Testis (tissue), 3 donors: ENCODE measurements around the gene EEFSEC. TPM values are rescaled to one million over a fixed set of nuclear protein-coding genes. Genes with fewer than 3 reads are reported as not detected.

Experiments
- DNase-seq: peaks from one replicate; pipeline ENCODE4 v3.0.0-alpha.2; 2019
- H3K27ac ChIP-seq, 2 donors: fragments of 200-600 bp; sonication (generic); one replicate each; pipeline ENCODE4 v1.5.1; 2019
- H3K27me3 ChIP-seq: fragments of 200-600 bp; sonication (generic); one replicate; pipeline ENCODE4 v1.5.1; 2019
- H3K36me3 ChIP-seq: fragments of 200-600 bp; sonication (generic); one replicate; pipeline ENCODE4 v1.5.1; 2017; ENCODE audit warnings: low read depth; ENCODE audit errors: missing control alignments
- H3K4me1 ChIP-seq: fragments of 200-600 bp; sonication (generic); one replicate; pipeline ENCODE4 v1.5.1; 2019
- H3K4me3 ChIP-seq, 2 donors: fragments of 200-600 bp; sonication (generic); one replicate each; pipeline ENCODE4 v1.5.1; 2017 to 2019
- H3K9me3 ChIP-seq: fragments of 200-600 bp; sonication (generic); one replicate; pipeline ENCODE4 v1.5.1; 2017
- CTCF ChIP-seq, 3 experiments: fragments of 450-650 bp in 2 of 3; fragments of 200-600 bp in 1 of 3; sonication (generic) in 1 of 3; IDR thresholded peaks; one replicate each; pipeline ENCODE4 v1.5.1; 2016 to 2019; ENCODE audit warnings: antibody characterized with exemption in 3 of 3, mild to moderate bottlenecking in 2 of 3, moderate library complexity in 1 of 3
- POLR2A ChIP-seq: fragments of 450-650 bp; IDR thresholded peaks from one replicate; pipeline ENCODE4 v1.6.1; 2017; ENCODE audit warnings: antibody characterized with exemption, mild to moderate bottlenecking, moderate library complexity
- WGBS, 2 donors: methylation state at CpG; one replicate each; pipeline ENCODE4 v1.1.5; 2018; 5-methylcytosine and 5-hydroxymethylcytosine counted together
- intact Hi-C: fragments of 100-400 bp; cut with DNase I; formaldehyde crosslinking; loops from one replicate; pipeline ENCODE4 v1.15.1; 2023; ENCODE audit warnings: low total_unique reads
- polyA plus RNA-seq: library from polyadenylated mRNA; stranded (reverse); fragments of 350-450 nt; fragmentation: Illumina TruSeq; extraction: RNeasy Lipid Tissue Mini Kit (QIAGEN cat#74804); gene quantifications from one replicate; pipeline ENCODE4 v1.2.3, GENCODE V29; 2014; ENCODE audit warnings: low read depth, low replicate concordance; ENCODE audit not compliant: insufficient read depth
- total RNA-seq, 2 donors: library from RNA; depleted of rRNA; stranded (reverse); fragments of >200 nt; gene quantifications; one replicate each; pipeline ENCODE4 v1.2.3, GENCODE V29; 2016

The EEFSEC gene
- total and polyA plus RNA-seq, 3 donors from 2014 or later: 35.4 to 40.3 (median 35.4) TPM

GRCh38 chr3:128383316-128384235 is 230.3 kb downstream of the EEFSEC start:
- no peaks in the 10 kb centered on the region for H3K27me3 ChIP-seq
- H3K4me1 ChIP-seq: peaks cover 8% of the 10 kb centered on the region
- no peaks in the 10 kb centered on the region for H3K36me3 ChIP-seq
- no peaks in the 10 kb centered on the region for H3K9me3 ChIP-seq
- H3K4me3 ChIP-seq: no peak overlapping the region
- peak; percentile 40 for DNase-seq
- no peak for TF ChIP-seq POLR2A
- TF ChIP-seq CTCF (IDR thresholded peaks at IDR 0.05): no peak
- H3K27ac ChIP-seq: no peak overlapping the region
- intact Hi-C loops: no loop called here
- 79 to 90% methylated on average over 11 of the region's 11 CpGs for WGBS, 2 donors

GRCh38 chr3:128385080-128385832 is 232.0 kb downstream of the EEFSEC start:
- TF ChIP-seq POLR2A (no peak), CTCF (IDR thresholded peaks at IDR 0.05) (no peak)
- peak; percentile 68 for DNase-seq

GRCh38 chr3:128388932-128389331 is 235.7 kb downstream of the EEFSEC start:
- H3K4me3 ChIP-seq: no peak overlapping the region
- TF ChIP-seq CTCF (IDR thresholded peaks at IDR 0.05) (no peak), POLR2A (no peak)
- no peaks in the 10 kb centered on the region for H3K9me3 ChIP-seq
- H3K36me3 ChIP-seq: no peaks in the 10 kb centered on the region
- peaks cover 8% of the 10 kb centered on the region for H3K4me1 ChIP-seq
- no peak overlapping the region for H3K27ac ChIP-seq
- 91 to 95% methylated on average over 5 to 9 of the region's 9 CpGs for WGBS, 2 donors
- DNase-seq: no peak
- no peaks in the 10 kb centered on the region for H3K27me3 ChIP-seq
- intact Hi-C loops: no loop called here

More at GRCh38 chr3:128385080-128385832, 232.0 kb downstream of the EEFSEC start:
- Histone ChIP-seq H3K4me3 (no peak overlapping the region), H3K27me3 (no peaks in the 10 kb centered on the region), H3K27ac (no peak overlapping the region), H3K4me1 (peaks cover 8% of the 10 kb centered on the region), H3K36me3 (no peaks in the 10 kb centered on the region), H3K9me3 (no peaks in the 10 kb centered on the region)
- whole genome bisulfite sequencing, 2 donors: 42 to 47% methylated on average over 6 to 11 of the region's 11 CpGs
- intact Hi-C loops: no loop called here

GRCh38 chr3:128390867-128391266 is 237.6 kb downstream of the EEFSEC start:
- H3K4me3 ChIP-seq: no peak overlapping the region
- intact Hi-C loops: no loop called here
- WGBS, 2 donors: 95 to 98% methylated on average over 9 of the region's 9 CpGs
- no peak for DNase-seq
- TF ChIP-seq CTCF (IDR thresholded peaks at IDR 0.05) (no peak), POLR2A (no peak)
- H3K36me3 ChIP-seq: no peaks in the 10 kb centered on the region
- no peaks in the 10 kb centered on the region for H3K9me3 ChIP-seq
- peaks cover 5% of the 10 kb centered on the region for H3K4me1 ChIP-seq
- H3K27ac ChIP-seq: no peak overlapping the region
- no peaks in the 10 kb centered on the region for H3K27me3 ChIP-seq
